ENCODE results near the gene FNTB. TPM values are rescaled to one million over a fixed set of nuclear protein-coding genes. Genes with fewer than 3 reads are reported as not detected.
A peak's percentile ranks its signal among the peaks of the same experiment; 100 is the strongest.

Gene FNTB
- total and polyA plus RNA-seq, 2 of the 8 experiments (the other 6 are each of a cell fraction or from before 2014, with no cell fraction given): 16.0 to 20.7 TPM

DNA sequence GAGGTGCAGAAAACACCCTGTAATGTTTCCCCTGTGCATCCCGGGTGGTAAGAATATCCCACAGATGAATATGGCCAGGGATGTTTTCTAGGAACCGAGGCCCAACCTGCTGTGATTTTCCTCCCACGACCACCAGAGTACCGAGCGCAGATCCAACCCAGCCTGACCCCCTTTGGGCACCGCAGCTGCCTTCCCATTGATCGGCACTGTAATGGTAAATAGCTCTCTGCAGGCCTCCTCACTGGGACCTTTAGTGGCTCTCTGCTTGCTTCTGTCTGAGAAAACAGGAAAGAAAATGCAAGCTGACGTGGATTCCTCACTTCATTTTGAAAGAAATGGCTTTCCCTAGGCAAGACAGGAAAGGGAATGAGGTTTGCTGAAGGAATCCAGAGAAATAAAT, 12.1 kb upstream of the FNTB start:
- DNase-seq (ENCODE audit: low read depth in 1 of 2, low spot score in 2 of 2) (no peak), FAIRE-seq (peak; percentile 88)
- Histone ChIP-seq H3K23ac (ENCODE audit: insufficient read length) (no peak overlapping the region), H3K27ac (ENCODE audit: low read depth, low read length) (no peak overlapping the region), H2BK120ac (replicated peaks; ENCODE audit: low read depth, low read length) (no peak overlapping the region), H4K91ac (replicated peaks; ENCODE audit: insufficient read length, low read length) (no peak overlapping the region), H2BK12ac (ENCODE audit: low read depth, low read length) (no peak overlapping the region; the same call in 1 of the 2 replicates), H2BK5ac (ENCODE audit: low read depth, low read length) (peak overlapping the region; percentile 63; the same call in 1 of the 2 replicates), H2AK5ac (ENCODE audit: low read depth, low read length) (no peak overlapping the region), H3K4me1 (replicated peaks in 1 of 4; ENCODE audit: control insufficient read depth in 3 of 4, insufficient read depth in 4 of 4, low read length in 3 of 4) (peaks cover 3 to 27% (median 15%) of the 10 kb centered on the region in 4 experiments), H3K36me3 (ENCODE audit: control insufficient read depth in 2 of 4, insufficient read depth in 4 of 4, low read length in 3 of 4) (no peaks in the 10 kb centered on the region), H3K18ac (ENCODE audit: extremely low read depth, low read length) (no peak overlapping the region), H3K23me2 (ENCODE audit: low read depth, low read length) (peaks cover 2% of the 10 kb centered on the region; the same call in 1 of the 2 replicates), H3K4ac (replicated peaks; ENCODE audit: insufficient read length, low read depth, low read length) (no peak overlapping the region), H4K20me1 (replicated peaks in 1 of 2; ENCODE audit: control insufficient read depth in 1 of 2, insufficient read depth in 2 of 2, low read length in 2 of 2) (peaks cover 0 to 2% of the 10 kb centered on the region in 2 experiments), H3K56ac (replicated peaks; ENCODE audit: insufficient read length, low read depth, low read length) (no peak overlapping the region), H3K79me2 (ENCODE audit: control insufficient read depth in 1 of 2, insufficient read depth in 2 of 2, low read length in 2 of 2) (peaks cover 0 to 8% of the 10 kb centered on the region in 2 experiments; a peak in 1 of 4 replicates), H4K8ac (ENCODE audit: extremely low read depth, insufficient read depth, low read length) (no peak overlapping the region), H3K9me3 (ENCODE audit: insufficient read depth in 2 of 2, low read depth in 1 of 2, low read length in 1 of 2) (no peaks in the 10 kb centered on the region), H2BK15ac (ENCODE audit: low read length) (no peak overlapping the region), H4K5ac (ENCODE audit: insufficient read length, low read depth, low read length) (peak overlapping the region; percentile 72), H3K4me2 (ENCODE audit: insufficient read depth in 1 of 2, low read depth in 2 of 2, low read length in 2 of 2) (peak overlapping the region; percentile 16 to 31; a peak in 1 of 4 replicates), H3K14ac (ENCODE audit: insufficient read length) (no peak overlapping the region), H3K79me1 (ENCODE audit: low read depth, low read length) (0 out of 2 replicates have a peak, but pooled peaks cover 1% of the 10 kb centered on the region), H2AFZ (ENCODE audit: low read length) (no peak overlapping the region), H3K4me3 (ENCODE audit: extremely low read depth in 1 of 4, insufficient read depth in 2 of 4, low read depth in 3 of 4, low read length in 4 of 4) (no peak overlapping the region), H3K27me3 (replicated peaks in 1 of 4; ENCODE audit: control insufficient read depth in 3 of 4, extremely low read depth in 1 of 4, insufficient read depth in 3 of 4, low read length in 3 of 4) (peaks cover 0 to 24% (median 8%) of the 10 kb centered on the region in 4 experiments; a peak in 4 of 7 replicates), H2BK20ac (ENCODE audit: low read length) (no peak overlapping the region), H3K9ac (replicated peaks in 1 of 4; ENCODE audit: extremely low read depth in 1 of 4, low read depth in 3 of 4, low read length in 3 of 4) (no peak overlapping the region)
- ChIA-PET POLR2A (ENCODE audit: partially characterized antibody) (interaction anchor here (3.6 kb wide), 1 partner anchor 12 kb away, joined by 17 read pairs; the partner anchor contains the start of gene FNTB), CTCF (ENCODE audit: partially characterized antibody) (interaction anchor here (0.8 to 2.3 kb wide), 10 partner anchors 10 to 64 kb away, joined by 3 to 10 read pairs (median 4); partner anchors contain the start of gene FNTB)
- WGBS, 2 experiments (ENCODE audit: extremely low coverage in 1 of 2, insufficient coverage in 1 of 2, insufficient read length in 1 of 2, insufficient replicate concordance in 2 of 2, low coverage in 1 of 2, low lambda C conversion rate in 2 of 2, missing lambda C conversion rate in 1 of 2): 8% methylated on average over 8 of the region's 8 CpGs; no CpG with 5 or more reads in 1 of the 2 experiments
- TF ChIP-seq NANOG (IDR thresholded peaks at IDR 0.05; ENCODE audit: insufficient read depth, low read depth, low read length, poor library complexity, severe bottlenecking): peak; percentile 74
- 0 out of 2 replicates have a peak, but pooled peaks have one; percentile 5 for TF ChIP-seq BACH1 (IDR thresholded peaks at IDR 0.05; ENCODE audit: low read length)
- peak in 1 of 2 experiments; percentile 91; a peak in 2 of 4 replicates for TF ChIP-seq HDAC2 (IDR thresholded peaks at IDR 0.05; ENCODE audit: borderline replicate concordance in 1 of 2, low read depth in 2 of 2, low read length in 2 of 2)
- TF ChIP-seq TEAD4 (IDR thresholded peaks at IDR 0.05; ENCODE audit: low read depth, low read length): 0 out of 2 replicates have a peak, but pooled peaks have one; percentile 43
- TF ChIP-seq GABPA (IDR thresholded peaks at IDR 0.05; ENCODE audit: borderline replicate concordance, insufficient read depth, low read length): no peak
- TF ChIP-seq CHD2 (IDR thresholded peaks at IDR 0.05; ENCODE audit: low read length): no peak
- TF ChIP-seq E2F6 (IDR thresholded peaks at IDR 0.05): no peak
